Measurements from ENCODE around the gene TMPRSS13. TPM values are rescaled to one million over a fixed set of nuclear protein-coding genes. Genes with fewer than 3 reads are reported as not detected.
"Not testable (repeated sequence)": the region's sequence is repeated elsewhere in the genome, so short reads cannot be mapped to it uniquely, and the experiment has no call there.

Gene TMPRSS13
- 1 to 10 TPM; 2.1 to 4.7 (median 3.7) TPM for total RNA-seq
- total RNA-seq (2013): 2.0 TPM
- 0.21 to 9.0 (median 3.8) reads per million in 29 experiments for total RNA-seq

GRCh38 chr11:117929142-117929915 is at the start of gene TMPRSS13:
TSS of gene TMPRSS13 (minus strand) at chr11:117929402. CDS start at chr11:117929307, 95 bp downstream.
- 88% methylated on average over 4 of the region's 13 CpGs for WGBS (ENCODE audit: insufficient coverage)
- H3K4me3 ChIP-seq (ENCODE audit: control insufficient read depth in 1 of 2, extremely low read depth in 1 of 2, low read length in 1 of 2): no peak within 1 kb of the TSS
- Mint-ChIP-seq H3K9me3 (no peaks in the 10 kb centered on the region), H3K27me3 (no peaks in the 10 kb centered on the region), H3K4me3 (peak within 1 kb of the TSS in 1 of 3 donors; percentile 63), H3K36me3 (no peaks in the 10 kb centered on the region), H3K27ac (peak within 1 kb of the TSS in 1 of 2 donors; percentile 66), H3K4me1 (peaks cover 52 to 59% (median 55%) of the 10 kb centered on the region in 3 donors)
- no peak within 1 kb of the TSS for H3K27ac ChIP-seq (ENCODE audit: low read length)
- CTCF ChIA-PET: interaction anchor here in 1 of 2 donors (1.2 to 2.6 kb wide), 2 partner anchors 18 to 122 kb away, joined by 3 to 13 read pairs; no protein-coding TSS in a partner anchor
- H3K27me3 ChIP-seq (replicated peaks in 1 of 2; ENCODE audit: control insufficient read depth in 2 of 2, extremely low read depth in 1 of 2, insufficient read depth in 2 of 2, low read length in 1 of 2): no peaks in the 10 kb centered on the region
- POLR2A ChIA-PET: no interaction called here
- H3K4me1 ChIP-seq (ENCODE audit: control insufficient read depth in 1 of 2, extremely low read depth in 1 of 2, insufficient read depth in 2 of 2, low read length in 2 of 2): peaks cover 24 to 49% of the 10 kb centered on the region in 2 experiments
- no peak for DNase-seq
- no peaks in the 10 kb centered on the region for H3K9me3 ChIP-seq
- no peaks in the 10 kb centered on the region for H3K36me3 ChIP-seq (ENCODE audit: control insufficient read depth in 2 of 2, extremely low read depth in 1 of 2, insufficient read depth in 1 of 2, low read length in 1 of 2)
- no peak for ATAC-seq (replicated peaks in 1 of 4)

- Histone ChIP-seq H3K4me3 (ENCODE audit: control insufficient read depth in 1 of 2, extremely low read depth in 1 of 2, low read length in 1 of 2) (no peak overlapping the region), H3K4me1 (ENCODE audit: control insufficient read depth in 1 of 2, extremely low read depth in 1 of 2, insufficient read depth in 2 of 2, low read length in 2 of 2) (peaks cover 10 to 62% of the 10 kb centered on the region in 2 experiments), H3K27ac (ENCODE audit: low read length) (no peak overlapping the region), H3K27me3 (replicated peaks in 1 of 2; ENCODE audit: control insufficient read depth in 2 of 2, extremely low read depth in 1 of 2, insufficient read depth in 2 of 2, low read length in 1 of 2) (no peaks in the 10 kb centered on the region), H3K36me3 (ENCODE audit: control insufficient read depth in 2 of 2, extremely low read depth in 1 of 2, insufficient read depth in 1 of 2, low read length in 1 of 2) (no peaks in the 10 kb centered on the region), H3K9me3 (no peaks in the 10 kb centered on the region)
- Mint-ChIP-seq H3K36me3 (peaks cover 13% of the 10 kb centered on the region), H3K27ac (peak overlapping the region; percentile 80), H3K27me3 (no peaks in the 10 kb centered on the region), H3K4me1 (peaks cover 65 to 80% (median 75%) of the 10 kb centered on the region in 3 donors), H3K4me3 (peak overlapping the region in 1 of 3 donors; percentile 46), H3K9me3 (no peaks in the 10 kb centered on the region)
- ChIA-PET CTCF (interaction anchor here in 1 of 2 donors (1.7 kb wide), 1 partner anchor 28 kb away, joined by 5 read pairs; no protein-coding TSS in a partner anchor), POLR2A (no interaction called here)
- no peak for DNase-seq
- ATAC-seq (replicated peaks in 1 of 4): no peak
- 90% methylated on average over 2 of the region's 4 CpGs for whole genome bisulfite sequencing (ENCODE audit: insufficient coverage)
Observed at GRCh38 chr11:117978991-117979390, 49.8 kb upstream of the TMPRSS13 start.

- H3K9me3 Mint-ChIP-seq; H3K27me3 ChIP-seq (replicated peaks in 1 of 2; ENCODE audit: control insufficient read depth in 2 of 2, extremely low read depth in 1 of 2, insufficient read depth in 2 of 2, low read length in 1 of 2); H3K27ac ChIP-seq (ENCODE audit: low read length); DNase-seq; POLR2A ChIA-PET; ATAC-seq (replicated peaks in 1 of 4); H3K27me3 Mint-ChIP-seq; H3K36me3 ChIP-seq (ENCODE audit: control insufficient read depth in 2 of 2, extremely low read depth in 1 of 2, insufficient read depth in 1 of 2, low read length in 1 of 2); CTCF ChIA-PET; H3K9me3 ChIP-seq; H3K4me3 ChIP-seq (ENCODE audit: control insufficient read depth in 1 of 2, extremely low read depth in 1 of 2, low read length in 1 of 2): not testable (repeated sequence)
- Mint-ChIP-seq H3K4me1 (peaks cover 63 to 78% (median 73%) of the 10 kb centered on the region in 3 donors), H3K4me3 (peak overlapping the region in 2 of 3 donors; percentile 75 to 86), H3K27ac (peak overlapping the region; percentile 75 to 92), H3K36me3 (peaks cover 13% of the 10 kb centered on the region)
- whole genome bisulfite sequencing (ENCODE audit: insufficient coverage): 100% methylated on average over 10 of the region's 36 CpGs
- H3K4me1 ChIP-seq (ENCODE audit: control insufficient read depth in 1 of 2, extremely low read depth in 1 of 2, insufficient read depth in 2 of 2, low read length in 2 of 2): peaks cover 13 to 61% of the 10 kb centered on the region in 2 experiments
Observed at GRCh38 chr11:117978291-117978910, 49.2 kb upstream of the TMPRSS13 start.

- H3K9me3 Mint-ChIP-seq; H3K27ac ChIP-seq (ENCODE audit: low read length); H3K27me3 ChIP-seq (replicated peaks in 1 of 2; ENCODE audit: control insufficient read depth in 2 of 2, extremely low read depth in 1 of 2, insufficient read depth in 2 of 2, low read length in 1 of 2); DNase-seq; H3K36me3 ChIP-seq (ENCODE audit: control insufficient read depth in 2 of 2, extremely low read depth in 1 of 2, insufficient read depth in 1 of 2, low read length in 1 of 2); H3K9me3 ChIP-seq; H3K27me3 Mint-ChIP-seq; ATAC-seq (replicated peaks in 1 of 4); POLR2A ChIA-PET: not testable (repeated sequence)
- Mint-ChIP-seq H3K4me1 (peaks cover 63 to 78% (median 73%) of the 10 kb centered on the region in 3 donors), H3K4me3 (peak overlapping the region; percentile 42 to 86 (median 75)), H3K27ac (peak overlapping the region; percentile 75 to 92), H3K36me3 (peaks cover 13% of the 10 kb centered on the region)
- peaks cover 18 to 61% of the 10 kb centered on the region in 2 experiments for H3K4me1 ChIP-seq (ENCODE audit: control insufficient read depth in 1 of 2, extremely low read depth in 1 of 2, insufficient read depth in 2 of 2, low read length in 2 of 2)
- CTCF ChIA-PET: interaction anchor here in 1 of 2 donors (0.9 kb wide), 1 partner anchor 31 kb away, joined by 3 read pairs; no protein-coding TSS in a partner anchor
- 72% methylated on average over 17 of the region's 23 CpGs for WGBS (ENCODE audit: insufficient coverage)
- H3K4me3 ChIP-seq (ENCODE audit: control insufficient read depth in 1 of 2, extremely low read depth in 1 of 2, low read length in 1 of 2): peak overlapping the region; percentile 8 to 35
Observed at GRCh38 chr11:117977612-117978264, 48.5 kb upstream of the TMPRSS13 start.

GRCh38 chr11:117977029-117977428 is 47.8 kb upstream of the TMPRSS13 start:
- DNase-seq (no peak), ATAC-seq (replicated peaks in 1 of 4) (no peak)
- Histone ChIP-seq H3K27ac (ENCODE audit: low read length) (no peak overlapping the region), H3K27me3 (replicated peaks in 1 of 2; ENCODE audit: control insufficient read depth in 2 of 2, extremely low read depth in 1 of 2, insufficient read depth in 2 of 2, low read length in 1 of 2) (no peaks in the 10 kb centered on the region), H3K4me1 (ENCODE audit: control insufficient read depth in 1 of 2, extremely low read depth in 1 of 2, insufficient read depth in 2 of 2, low read length in 2 of 2) (peaks cover 19 to 67% of the 10 kb centered on the region in 2 experiments), H3K9me3 (no peaks in the 10 kb centered on the region), H3K4me3 (ENCODE audit: control insufficient read depth in 1 of 2, extremely low read depth in 1 of 2, low read length in 1 of 2) (peak overlapping the region; percentile 8 to 35), H3K36me3 (ENCODE audit: control insufficient read depth in 2 of 2, extremely low read depth in 1 of 2, insufficient read depth in 1 of 2, low read length in 1 of 2) (no peaks in the 10 kb centered on the region)
- ChIA-PET POLR2A (no interaction called here), CTCF (interaction anchor here in 1 of 2 donors (0.9 kb wide), 1 partner anchor 30 kb away, joined by 3 read pairs; no protein-coding TSS in a partner anchor)
- WGBS (ENCODE audit: insufficient coverage): 92% methylated on average over 3 of the region's 5 CpGs
- peaks cover 13% of the 10 kb centered on the region for H3K36me3 Mint-ChIP-seq
- peaks cover 67 to 84% (median 77%) of the 10 kb centered on the region in 3 donors for H3K4me1 Mint-ChIP-seq
- H3K4me3 Mint-ChIP-seq: peak overlapping the region; percentile 42 to 86 (median 75)
- H3K9me3 Mint-ChIP-seq: no peaks in the 10 kb centered on the region
- H3K27ac Mint-ChIP-seq: peak overlapping the region; percentile 75 to 92
- no peaks in the 10 kb centered on the region for H3K27me3 Mint-ChIP-seq

- Histone ChIP-seq H3K4me1 (ENCODE audit: control insufficient read depth in 1 of 2, extremely low read depth in 1 of 2, insufficient read depth in 2 of 2, low read length in 2 of 2) (peaks cover 20 to 73% of the 10 kb centered on the region in 2 experiments), H3K36me3 (ENCODE audit: control insufficient read depth in 2 of 2, extremely low read depth in 1 of 2, insufficient read depth in 1 of 2, low read length in 1 of 2) (no peaks in the 10 kb centered on the region), H3K9me3 (no peaks in the 10 kb centered on the region), H3K27ac (ENCODE audit: low read length) (no peak overlapping the region), H3K27me3 (replicated peaks in 1 of 2; ENCODE audit: control insufficient read depth in 2 of 2, extremely low read depth in 1 of 2, insufficient read depth in 2 of 2, low read length in 1 of 2) (no peaks in the 10 kb centered on the region), H3K4me3 (ENCODE audit: control insufficient read depth in 1 of 2, extremely low read depth in 1 of 2, low read length in 1 of 2) (no peak overlapping the region)
- no peak for DNase-seq
- ChIA-PET CTCF (interaction anchor here (1.0 to 1.1 kb wide), 2 partner anchors 9 to 29 kb away, joined by 3 to 5 read pairs; no protein-coding TSS in a partner anchor), POLR2A (interaction anchor here in 1 of 2 donors (1.2 kb wide), 1 partner anchor 24 kb away, joined by 4 read pairs; no protein-coding TSS in a partner anchor)
- H3K36me3 Mint-ChIP-seq: peaks cover 13% of the 10 kb centered on the region
- WGBS (ENCODE audit: insufficient coverage): 100% methylated on average over 4 of the region's 4 CpGs
- no peaks in the 10 kb centered on the region for H3K9me3 Mint-ChIP-seq
- H3K4me3 Mint-ChIP-seq: peak overlapping the region in 1 of 3 donors; percentile 86
- peak overlapping the region; percentile 46 to 92 for H3K27ac Mint-ChIP-seq
- H3K4me1 Mint-ChIP-seq: peaks cover 66 to 84% (median 77%) of the 10 kb centered on the region in 3 donors
- ATAC-seq (replicated peaks in 1 of 4): no peak
- H3K27me3 Mint-ChIP-seq: no peaks in the 10 kb centered on the region
Observed at GRCh38 chr11:117976445-117976844, 47.2 kb upstream of the TMPRSS13 start.
